GM21825 (cell line): ENCODE measurements around the gene PCBP4.

Experiments used
- ATAC-seq: cut with Tn5 transposase; IDR thresholded peaks from one replicate; pipeline ENCODE4 v1.9.1; 2021; ENCODE audit warnings: mild to moderate bottlenecking, moderate library complexity; ENCODE audit not compliant: unreplicated experiment

The PCBP4 gene

GRCh38 chr3:51921081-51921578 is 46.1 kb downstream of the PCBP4 start:
- ATAC-seq = no peak

- no peak for ATAC-seq
Measured at GRCh38 chr3:51916418-51916817, 50.8 kb downstream of the PCBP4 start.

- no peak for ATAC-seq
Measured at GRCh38 chr3:51908026-51908425, 59.2 kb downstream of the PCBP4 start.
